Psoas muscle (tissue), 8 donors: ENCODE measurements around the gene DRAM1. TPM values are rescaled to one million over a fixed set of nuclear protein-coding genes. Genes with fewer than 3 reads are reported as not detected.

ENCODE experiments used
- ATAC-seq, 4 donors: fragments of 200-7000 bp; cut with Tn5 transposase; one replicate each; pipeline ENCODE4 v1.9.1; 2020; ENCODE audit warnings: moderate library complexity in 3 of 4, mild to moderate bottlenecking in 2 of 4
- DNase-seq, 2 donors: peaks; one replicate each; pipeline ENCODE4 v3.0.0-alpha.2; 2020
- H3K27ac ChIP-seq: fragments of 200-600 bp; one replicate; pipeline ENCODE4 v1.8.0; 2022
- H3K27me3 ChIP-seq, 3 donors: fragments of 200-600 bp in 1 of 3; one replicate each; pipeline versions ENCODE4 v1.6.1 to v1.8.0; 2013 to 2022; ENCODE audit warnings: low read length in 2 of 3, mild to moderate bottlenecking in 2 of 3, moderate library complexity in 1 of 3; ENCODE audit not compliant: insufficient read depth in 3 of 3
- H3K36me3 ChIP-seq, 2 donors: fragments of 200-600 bp in 1 of 2; one replicate each; pipeline versions ENCODE4 v1.6.1 to v1.8.0; 2013 to 2022; ENCODE audit warnings: low read depth in 1 of 2, mild to moderate bottlenecking in 1 of 2, moderate library complexity in 1 of 2; ENCODE audit not compliant: insufficient read depth in 1 of 2
- H3K4me1 ChIP-seq: fragments of 200-600 bp; one replicate; pipeline ENCODE4 v1.8.0; 2022
- H3K4me3 ChIP-seq: fragments of 200-600 bp; one replicate; pipeline ENCODE4 v1.8.0; 2022; ENCODE audit warnings: mild to moderate bottlenecking
- H3K9me3 ChIP-seq: fragments of 200-600 bp; one replicate; pipeline ENCODE4 v1.8.0; 2022
- WGBS, 3 donors: extraction: QIAGEN DNeasy Blood & Tissue Kit; methylation state at CpG; one replicate each; pipeline versions ENCODE4 v1.1.6 to v1.1.7; 2013; 5-methylcytosine and 5-hydroxymethylcytosine counted together
- intact Hi-C, 2 donors: fragments of 100-400 bp; cut with DNase I; formaldehyde crosslinking; loops; one replicate each; pipeline versions ENCODE4 v1.11.0 to v1.14.2; 2022
- polyA plus RNA-seq, 3 donors: library from polyadenylated mRNA; stranded (reverse); fragments of 200-250 nt; gene quantifications; one replicate each; pipeline ENCODE4 v1.2.3, GENCODE V29; 2013
- total RNA-seq, 4 donors: library from RNA; stranded (reverse); fragmentation: NEBNext Ultra II Directional in 2 of 4; extraction: Animal tissue kit (Norgen Biotek cat#: 25700) in 2 of 4; gene quantifications; one replicate each; pipeline versions ENCODE4 v1.2.1 to v1.2.4, GENCODE V29; 2021 to 2023
- TF ChIP-seq, protein P1 (sequence below): fragments of 200-600 bp; IDR thresholded peaks from one replicate; pipeline ENCODE4 v1.8.0; 2022; ENCODE audit warnings: antibody characterized with exemption
- donor health status: healthy with polysubstance abuse.
- donor health status: DM: no; HTN: no; CAD: no; lungs with moderate emphysema.
- donor health status: Bipolar disorder and iron deficiency.
- donor health status: healthy.
- donor health status: DM: yes; HTN: yes; CAD: no.
- donor health status: DM: no; HTN: no; CAD: no.
- donor health status: DM: no; HTN: no; CAD: no.
- donor health status: DM: yes; HTN: yes; CAD: no.

Gene DRAM1
- total and polyA plus RNA-seq, 7 donors = 2.8 to 6.8 (median 4.1) TPM

DNA sequence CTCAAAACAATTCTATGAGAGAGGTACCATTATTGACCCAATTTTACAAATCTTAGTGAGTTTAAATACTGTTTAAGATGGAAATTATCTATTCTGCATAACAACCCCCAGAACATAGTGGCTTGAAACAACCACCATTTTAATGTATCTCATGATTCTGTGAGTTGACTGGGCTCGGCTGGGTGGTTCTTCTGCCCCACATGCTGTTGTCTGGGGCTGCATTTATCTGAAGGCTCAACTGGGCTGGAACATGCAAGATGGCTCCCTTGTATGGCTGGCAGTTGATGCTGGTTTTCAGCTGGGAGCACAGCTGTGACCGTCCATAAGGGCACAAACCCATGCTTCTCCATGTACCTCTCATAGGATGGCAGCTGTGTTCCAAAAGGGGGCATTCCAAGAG lies 82.2 kb downstream of the DRAM1 start:
- 89 to 97% (median 90%) methylated on average over 2 of the region's 2 CpGs for WGBS, 3 donors
- H3K36me3 ChIP-seq = no peaks in the 10 kb centered on the region
- H3K4me1 ChIP-seq = no peaks in the 10 kb centered on the region
- H3K9me3 ChIP-seq = peaks cover 4% of the 10 kb centered on the region
- H3K27ac ChIP-seq = no peak overlapping the region
- no peaks in the 10 kb centered on the region for H3K27me3 ChIP-seq
- ATAC-seq (no peak), DNase-seq (no peak)
- H3K4me3 ChIP-seq = no peak overlapping the region
- intact Hi-C loops = no loop called here
- TF ChIP-seq, protein P1, sequence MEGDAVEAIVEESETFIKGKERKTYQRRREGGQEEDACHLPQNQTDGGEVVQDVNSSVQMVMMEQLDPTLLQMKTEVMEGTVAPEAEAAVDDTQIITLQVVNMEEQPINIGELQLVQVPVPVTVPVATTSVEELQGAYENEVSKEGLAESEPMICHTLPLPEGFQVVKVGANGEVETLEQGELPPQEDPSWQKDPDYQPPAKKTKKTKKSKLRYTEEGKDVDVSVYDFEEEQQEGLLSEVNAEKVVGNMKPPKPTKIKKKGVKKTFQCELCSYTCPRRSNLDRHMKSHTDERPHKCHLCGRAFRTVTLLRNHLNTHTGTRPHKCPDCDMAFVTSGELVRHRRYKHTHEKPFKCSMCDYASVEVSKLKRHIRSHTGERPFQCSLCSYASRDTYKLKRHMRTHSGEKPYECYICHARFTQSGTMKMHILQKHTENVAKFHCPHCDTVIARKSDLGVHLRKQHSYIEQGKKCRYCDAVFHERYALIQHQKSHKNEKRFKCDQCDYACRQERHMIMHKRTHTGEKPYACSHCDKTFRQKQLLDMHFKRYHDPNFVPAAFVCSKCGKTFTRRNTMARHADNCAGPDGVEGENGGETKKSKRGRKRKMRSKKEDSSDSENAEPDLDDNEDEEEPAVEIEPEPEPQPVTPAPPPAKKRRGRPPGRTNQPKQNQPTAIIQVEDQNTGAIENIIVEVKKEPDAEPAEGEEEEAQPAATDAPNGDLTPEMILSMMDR = no peak

DNA sequence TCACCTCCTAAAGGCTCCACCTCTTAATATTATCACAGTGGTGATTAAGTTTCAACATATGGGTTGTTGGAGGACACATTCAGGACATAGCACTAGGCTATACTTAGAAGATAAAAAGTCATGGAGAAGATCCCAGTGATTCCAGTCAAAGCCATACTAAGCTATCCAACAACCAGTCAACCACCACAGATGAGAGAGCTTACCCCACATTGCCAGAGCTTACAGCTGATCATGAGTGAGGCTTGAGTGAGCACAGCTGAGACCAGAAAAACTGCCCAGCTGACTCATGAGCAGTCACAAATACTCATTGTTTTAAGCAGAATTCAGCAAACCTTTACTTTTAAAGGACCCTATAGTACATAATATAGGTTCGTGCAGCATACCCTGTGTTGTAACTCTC lies 85.1 kb downstream of the DRAM1 start:
- Histone ChIP-seq H3K4me1 (no peaks in the 10 kb centered on the region), H3K4me3 (no peak overlapping the region), H3K9me3 (peaks cover 4% of the 10 kb centered on the region), H3K36me3 (no peaks in the 10 kb centered on the region), H3K27me3 (no peaks in the 10 kb centered on the region), H3K27ac (peak overlapping the region; percentile 21)
- WGBS, 3 donors = 44 to 70% (median 67%) methylated on average over 1 of the region's 1 CpG
- ATAC-seq (peak; percentile 64 to 97 (median 84)), DNase-seq (no peak)
- TF ChIP-seq, protein P1 = no peak
- intact Hi-C loops = no loop called here

DNA sequence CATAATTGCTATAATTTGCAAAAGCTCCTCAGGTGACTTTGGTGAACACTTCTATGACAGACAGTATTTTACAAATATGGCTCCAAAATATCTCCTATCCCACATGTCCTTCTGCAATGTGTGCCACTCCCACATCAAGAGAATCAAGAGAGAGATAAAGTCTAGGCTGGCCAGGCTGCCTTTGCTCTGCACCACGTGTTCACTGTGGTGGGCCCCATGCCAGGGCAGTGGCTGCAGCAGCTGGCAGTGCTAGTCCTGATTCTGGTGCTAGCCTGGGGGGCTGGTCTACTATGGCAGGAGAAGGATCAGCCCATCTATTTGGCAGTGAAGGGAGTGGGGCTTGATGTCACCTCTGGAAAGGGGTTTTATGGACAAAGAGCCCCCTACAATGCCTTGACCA lies 86.3 kb downstream of the DRAM1 start:
- intact Hi-C loops = no loop called here
- ATAC-seq = peak; percentile 56 to 64 (median 58)
- no peaks in the 10 kb centered on the region for H3K4me1 ChIP-seq
- 7 to 14% (median 13%) methylated on average over 1 of the region's 1 CpG for WGBS, 3 donors
- H3K27me3 ChIP-seq = no peaks in the 10 kb centered on the region
- no peak overlapping the region for H3K27ac ChIP-seq
- no peak overlapping the region for H3K4me3 ChIP-seq
- H3K36me3 ChIP-seq = no peaks in the 10 kb centered on the region
- peaks cover 4% of the 10 kb centered on the region for H3K9me3 ChIP-seq
- no peak for DNase-seq
- TF ChIP-seq, protein P1 = no peak

DNA sequence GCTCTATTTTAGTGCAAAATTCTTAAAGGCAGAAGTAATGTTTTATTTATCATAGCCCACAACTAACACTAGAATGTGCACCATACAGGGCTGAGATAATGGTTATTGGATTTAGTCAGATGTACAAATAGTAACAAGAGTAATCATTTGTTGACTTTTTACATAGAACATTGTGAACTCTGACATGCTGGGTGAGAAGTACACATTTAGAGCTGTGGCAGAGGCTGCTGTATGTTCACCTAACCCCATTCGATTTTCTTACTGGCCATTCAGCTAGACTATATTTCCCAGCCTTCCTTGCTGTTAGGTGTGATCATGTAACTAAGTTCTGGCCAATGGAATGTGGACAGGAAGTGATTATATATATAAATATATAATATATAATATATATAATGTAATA lies 89.1 kb downstream of the DRAM1 start:
- intact Hi-C loops = no loop called here
- 89 to 93% (median 93%) methylated on average over 1 of the region's 1 CpG for WGBS, 3 donors
- Histone ChIP-seq H3K4me3 (no peak overlapping the region), H3K4me1 (no peaks in the 10 kb centered on the region), H3K27ac (no peak overlapping the region), H3K27me3 (no peaks in the 10 kb centered on the region), H3K9me3 (no peaks in the 10 kb centered on the region), H3K36me3 (no peaks in the 10 kb centered on the region)
- ATAC-seq (no peak), DNase-seq (no peak)
- TF ChIP-seq, protein P1 = no peak

DNA sequence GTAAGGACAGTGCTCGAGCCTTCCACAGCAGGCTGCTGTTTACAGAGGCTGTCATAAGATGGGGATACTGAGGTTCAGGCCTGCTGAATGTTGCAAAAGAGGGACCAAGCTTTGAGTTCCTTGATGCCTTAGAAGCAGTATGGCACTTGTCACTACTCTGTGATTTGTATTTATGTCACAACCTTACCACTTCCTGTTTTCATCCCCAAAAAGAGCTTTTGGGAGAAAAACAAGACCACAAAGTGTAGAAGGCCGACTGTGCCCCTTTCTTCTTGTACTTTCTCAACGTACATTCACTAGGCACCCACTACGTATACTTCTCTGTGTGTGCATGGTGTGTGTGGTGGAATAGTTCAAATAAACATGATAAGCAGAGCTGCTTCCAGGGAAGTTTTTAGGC lies 90.1 kb downstream of the DRAM1 start:
- H3K27me3 ChIP-seq = no peaks in the 10 kb centered on the region
- no peak for ATAC-seq
- H3K4me1 ChIP-seq = no peaks in the 10 kb centered on the region
- intact Hi-C loops = no loop called here
- no peak overlapping the region for H3K27ac ChIP-seq
- TF ChIP-seq, protein P1 = no peak
- no peaks in the 10 kb centered on the region for H3K36me3 ChIP-seq
- 76 to 82% (median 79%) methylated on average over 4 of the region's 4 CpGs for WGBS, 3 donors
- no peak overlapping the region for H3K4me3 ChIP-seq
- H3K9me3 ChIP-seq = no peaks in the 10 kb centered on the region
- no peak for DNase-seq
